HepG2 (cell line): Measurements from ENCODE around the gene SWSAP1. TPM values are rescaled to one million over a fixed set of nuclear protein-coding genes. Genes with fewer than 3 reads are reported as not detected.

Experiments used
- ATAC-seq: fragments of 200-7000 bp; cut with Tn5 transposase; 3 replicates; pipeline ENCODE4 v1.9.1; 2020; ENCODE audit warnings: mild to moderate bottlenecking, moderate library complexity
- BruUV-seq: library from RNA; stranded (reverse); fragments of 400-500 nt; replicated peaks from 2 replicates; lab custom pipeline; 2021; lab: Mats Ljungman, UMichigan
- CTCF ChIA-PET: fragments of 300-600 bp; formaldehyde crosslinking; extraction: SDS; loops from one replicate; lab custom pipeline; 2021; ENCODE audit warnings: low total read pairs, inconsistent platforms, low intra/inter-chr PET ratio; lab: Yijun Ruan, JAX
- POLR2A ChIA-PET: fragments of 350-600 bp; sonication (Branson Sonifier 250); formaldehyde crosslinking; loops from one replicate; lab custom pipeline; 2020; ENCODE audit warnings: antibody characterized with exemption, inconsistent platforms; lab: Yijun Ruan, JAX
- DNase-seq: peaks from one replicate; pipeline ENCODE4 v3.0.0-alpha.2; 2015; ENCODE audit warnings: low spot score
- FAIRE-seq: peaks from 3 replicates; lab custom pipeline; 2011; peaks lifted over from hg19 to GRCh38; lab: Jason Lieb, UNC
- H2AFZ ChIP-seq: one replicate; pipeline ENCODE4 v1.6.1; 2011; ENCODE audit warnings: low read length, inconsistent platforms
- H3K27ac ChIP-seq: fragments of 300-600 bp; 3 replicates; pipeline ENCODE4 v1.8.0; 2011; ENCODE audit warnings: mixed run types, mild to moderate bottlenecking, mixed read lengths, low read length, inconsistent platforms; ENCODE audit not compliant: insufficient read depth; ENCODE audit errors: extremely low read length
- H3K27me3 ChIP-seq, 2 experiments: fragments of 200-600 bp in 1 of 2; 2 replicates in 1 of 2; 3 replicates in 1 of 2; pipeline versions ENCODE4 v1.6.0 to v1.8.0; 2011; ENCODE audit warnings: low read length in 2 of 2, mild to moderate bottlenecking in 2 of 2, moderate library complexity in 2 of 2, inconsistent platforms in 1 of 2; ENCODE audit not compliant: insufficient read depth in 2 of 2, control insufficient read depth in 1 of 2
- H3K36me3 ChIP-seq, 2 experiments: fragments of 200-600 bp in 1 of 2; replicated peaks in 1 of 2; 2 replicates in 1 of 2; 3 replicates in 1 of 2; pipeline versions ENCODE4 v1.5.1 to v1.8.0; 2011; ENCODE audit warnings: low read length in 2 of 2, inconsistent platforms in 1 of 2; ENCODE audit not compliant: insufficient read depth in 2 of 2, control insufficient read depth in 1 of 2
- H3K4me1 ChIP-seq: 2 replicates; pipeline ENCODE4 v1.5.1; 2012; ENCODE audit warnings: low read length, inconsistent platforms; ENCODE audit not compliant: insufficient read depth
- H3K4me2 ChIP-seq: 2 replicates; pipeline ENCODE4 v1.6.0; 2011; ENCODE audit warnings: low read depth, low read length, inconsistent platforms
- H3K4me3 ChIP-seq, 3 experiments: fragments of 200-600 bp in 1 of 3; sonication (generic), shearing (Covaris generic) in 1 of 3; replicated peaks in 1 of 3; 2 replicates each; pipeline ENCODE4 v1.5.1; 2011 to 2016; ENCODE audit warnings: low read length in 3 of 3, inconsistent platforms in 2 of 3, low read depth in 2 of 3, mild to moderate bottlenecking in 2 of 3, control low read depth in 1 of 3, mixed read lengths in 1 of 3; ENCODE audit not compliant: insufficient read depth in 1 of 3
- H3K79me2 ChIP-seq: one replicate; pipeline ENCODE4 v1.6.1; 2011; ENCODE audit warnings: low read length, inconsistent platforms; ENCODE audit not compliant: insufficient read depth
- H3K9ac ChIP-seq: 2 replicates; pipeline ENCODE4 v1.6.0; 2011; ENCODE audit warnings: mild to moderate bottlenecking, low read depth, low read length, inconsistent platforms; ENCODE audit not compliant: insufficient read depth
- H3K9me3 ChIP-seq: 2 replicates; pipeline ENCODE4 v1.5.1; 2012; ENCODE audit warnings: mild to moderate bottlenecking, low read length
- H4K20me1 ChIP-seq: 2 replicates; pipeline ENCODE4 v1.6.0; 2011; ENCODE audit warnings: inconsistent platforms, mild to moderate bottlenecking, low read length, moderate library complexity; ENCODE audit not compliant: insufficient read depth
- DMAP1 ChIP-seq: IDR thresholded peaks from 2 replicates; pipeline ENCODE4 v1.6.1; 2016
- HNF4A ChIP-seq: sonication (generic); formaldehyde crosslinking; IDR thresholded peaks from 2 replicates; pipeline ENCODE4 v1.4.0; 2020; ENCODE audit warnings: missing genetic modification reagents
- LCORL ChIP-seq, 2 experiments: fragments of 450-650 bp in 1 of 2; sonication (generic) in 1 of 2; formaldehyde crosslinking in 1 of 2; IDR thresholded peaks; 2 replicates each; pipeline versions ENCODE4 v1.5.0 to v1.6.1; 2017 to 2020; ENCODE audit warnings: antibody characterized with exemption in 1 of 2, missing genetic modification reagents in 1 of 2
- MAF1 ChIP-seq: sonication (generic); formaldehyde crosslinking; IDR thresholded peaks from 2 replicates; pipeline ENCODE4 v1.5.0; 2020; ENCODE audit warnings: missing genetic modification reagents, borderline replicate concordance
- PATZ1 ChIP-seq: sonication (generic); formaldehyde crosslinking; IDR thresholded peaks from 2 replicates; pipeline ENCODE4 v1.4.0; 2020; ENCODE audit warnings: missing genetic modification reagents
- PLRG1 ChIP-seq: fragments of 450-650 bp; conservative IDR thresholded peaks from 2 replicates; pipeline ENCODE4 v1.6.1; 2016
- RARA ChIP-seq: IDR thresholded peaks from 2 replicates; pipeline ENCODE4 v1.6.1; 2016; ENCODE audit warnings: missing genetic modification reagents, missing compliant biosample characterization
- SIX4 ChIP-seq: sonication (generic); formaldehyde crosslinking; IDR thresholded peaks from 2 replicates; pipeline ENCODE4 v1.4.0; 2020; ENCODE audit warnings: missing genetic modification reagents
- SP5 ChIP-seq: IDR thresholded peaks from 2 replicates; pipeline ENCODE4 v1.6.1; 2016; ENCODE audit warnings: low read depth, borderline replicate concordance
- TBX2 ChIP-seq: sonication (generic); formaldehyde crosslinking; IDR thresholded peaks from 2 replicates; pipeline ENCODE4 v1.5.0; 2020; ENCODE audit warnings: missing genetic modification reagents, mild to moderate bottlenecking, borderline replicate concordance
- ZBTB1 ChIP-seq: sonication (generic); formaldehyde crosslinking; IDR thresholded peaks from 2 replicates; pipeline ENCODE4 v1.4.0; 2020; ENCODE audit warnings: missing genetic modification reagents, borderline replicate concordance
- ZBTB7A ChIP-seq: sonication (generic); formaldehyde crosslinking; IDR thresholded peaks from 2 replicates; pipeline ENCODE4 v1.8.0; 2022; ENCODE audit warnings: mild to moderate bottlenecking, missing genetic modification reagents
- ZFX ChIP-seq: sonication (generic); formaldehyde crosslinking; IDR thresholded peaks from 2 replicates; pipeline ENCODE4 v1.4.0; 2020; ENCODE audit warnings: mild to moderate bottlenecking, low read depth, missing genetic modification reagents, moderate library complexity
- ZNF451 ChIP-seq: sonication (generic); formaldehyde crosslinking; IDR thresholded peaks from 2 replicates; pipeline ENCODE4 v1.5.0; 2020; ENCODE audit warnings: mild to moderate bottlenecking, missing genetic modification reagents
- ZNF672 ChIP-seq: sonication (generic); formaldehyde crosslinking; IDR thresholded peaks from 2 replicates; pipeline ENCODE4 v1.8.1; 2022; ENCODE audit warnings: missing genetic modification reagents
- ZNF83 ChIP-seq: sonication (generic); formaldehyde crosslinking; IDR thresholded peaks from 2 replicates; pipeline ENCODE4 v1.4.0; 2020; ENCODE audit warnings: missing genetic modification reagents, mild to moderate bottlenecking, borderline replicate concordance
- ZNF878 ChIP-seq: sonication (generic); formaldehyde crosslinking; IDR thresholded peaks from 2 replicates; pipeline ENCODE4 v1.8.1; 2023; ENCODE audit warnings: mild to moderate bottlenecking, missing genetic modification reagents, moderate library complexity
- WGBS: methylation state at CpG from one replicate; pipeline ENCODE4 v1.1.6; 2017; ENCODE audit warnings: low lambda C conversion rate; 5-methylcytosine and 5-hydroxymethylcytosine counted together
- in situ Hi-C: cut with HindIII; loops from 2 replicates; pipeline ENCODE4 v1.10.0; 2017; ENCODE audit warnings: low pct_unique_long_range_greater_than_20kb; ENCODE audit not compliant: extremely low pct_ligation_motif_present
- intact Hi-C: fragments of 100-400 bp; cut with micrococcal nuclease; formaldehyde crosslinking; loops from one replicate; pipeline ENCODE4 v1.10.0; 2022; ENCODE audit not compliant: unreplicated experiment
- polyA plus RNA-seq, 8 experiments: library from polyadenylated mRNA; depleted of rRNA in 3 of 8; stranded (reverse) in 7 of 8; unstranded in 1 of 8; fragments of >200 nt; fragmentation: Illumina TruSeq in 4 of 8; extraction: Trizol in 4 of 8; gene quantifications; 2 replicates each; pipeline versions ENCODE4 v1.2.1 to v1.2.3, GENCODE V29; 2011 to 2016; ENCODE audit warnings: low read depth in 4 of 8, missing spikeins in 1 of 8, mixed read lengths in 1 of 8; ENCODE audit not compliant: insufficient read depth in 1 of 8
- total RNA-seq, 5 experiments: library from RNA; depleted of rRNA; stranded (reverse); fragments of >200 nt; fragmentation: Illumina TruSeq; extraction: Trizol; gene quantifications; 2 replicates each; pipeline ENCODE4 v1.2.3, GENCODE V29; 2016; ENCODE audit warnings: low read depth in 1 of 5
- TF ChIP-seq, protein P1 (sequence below): sonication (generic); IDR thresholded peaks from 2 replicates; pipeline ENCODE4 v1.6.1; 2016; ENCODE audit warnings: low read depth, borderline replicate concordance
- TF ChIP-seq, protein P2 (sequence below): sonication (generic); formaldehyde crosslinking; conservative IDR thresholded peaks from 2 replicates; pipeline ENCODE4 v1.4.0; 2020; ENCODE audit warnings: mild to moderate bottlenecking, missing genetic modification reagents, moderate library complexity

The SWSAP1 gene
- total and polyA plus RNA-seq, 2 of the 13 experiments (the other 11 are each of a cell fraction or from before 2014, with no cell fraction given) = 2.7 to 3.3 TPM

DNA sequence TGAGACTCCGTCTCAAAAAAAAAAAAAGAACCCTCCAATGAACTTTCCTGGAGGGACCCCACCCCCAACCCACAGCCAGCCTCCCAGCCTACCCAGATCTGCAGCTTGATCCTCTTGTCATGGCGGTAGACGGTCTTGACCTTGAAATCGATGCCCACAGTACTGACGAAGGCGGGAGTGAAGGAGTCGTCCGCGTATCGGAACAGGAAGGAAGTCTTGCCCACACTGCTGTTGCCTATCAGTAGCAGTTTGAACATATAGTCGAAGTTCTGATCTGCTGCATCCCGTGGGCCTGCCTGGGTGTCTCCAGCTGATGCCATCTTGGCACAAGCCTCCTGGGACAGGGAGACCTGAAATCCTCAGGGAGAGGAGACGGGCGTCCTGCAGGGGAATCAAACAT lies 37.4 kb upstream of the SWSAP1 start (continued):
- no peak for TF ChIP-seq LCORL (IDR thresholded peaks at IDR 0.05)
- no peak for TF ChIP-seq LCORL (CRISPR knock-in tag; IDR thresholded peaks at IDR 0.05)
- TF ChIP-seq SP5 (CRISPR knock-in tag) = no peak
- no peak for TF ChIP-seq ZNF878
- TF ChIP-seq ZNF83 (CRISPR knock-in tag) = no peak
- TF ChIP-seq ZNF451 (CRISPR knock-in tag) = no peak

DNA sequence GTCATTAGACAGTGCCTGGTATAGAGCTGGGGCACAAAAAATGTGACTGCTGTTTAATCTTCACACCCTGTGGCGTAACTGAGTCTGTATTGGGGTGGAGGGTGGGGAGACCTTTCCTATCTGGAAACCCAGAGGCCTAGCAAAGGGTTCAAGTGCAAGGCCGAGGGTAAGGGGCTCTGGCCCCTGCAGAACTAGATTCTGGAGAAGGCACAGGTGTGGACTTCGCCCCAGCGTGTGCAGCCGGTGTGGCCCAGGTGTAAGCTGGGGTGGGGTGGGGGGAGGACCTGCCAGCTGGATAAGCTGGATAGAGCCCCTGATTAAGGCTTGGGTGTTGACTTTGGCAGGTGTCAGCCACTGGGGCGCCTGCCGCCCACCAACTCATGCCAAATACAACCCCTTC lies 36.3 kb upstream of the SWSAP1 start:
- Histone ChIP-seq H3K9ac (peak overlapping the region; percentile 61; the same call in 1 of the 2 replicates), H3K36me3 (peaks cover 0 to 2% of the 10 kb centered on the region in 2 experiments; a peak in 1 of 5 replicates), H3K79me2 (no peaks in the 10 kb centered on the region), H3K4me3 (peak overlapping the region in 2 of 3 experiments; percentile 67 to 81; a peak in 3 of 6 replicates), H3K27ac (no peak overlapping the region), H3K4me2 (peak overlapping the region; percentile 97), H4K20me1 (no peaks in the 10 kb centered on the region), H3K9me3 (no peaks in the 10 kb centered on the region), H3K4me1 (peaks cover 22% of the 10 kb centered on the region), H2AFZ (no peak overlapping the region), H3K27me3 (no peaks in the 10 kb centered on the region)
- BruUV-seq = no TSS peak
- ChIA-PET POLR2A (interaction anchor here (1.3 to 2.7 kb wide), 2 partner anchors 8 to 37 kb away, joined by 4 to 17 read pairs; partner anchors contain the start of genes CCDC159, SWSAP1 and TMEM205), CTCF (no interaction called here)
- FAIRE-seq = no peak
- no peak for DNase-seq
- in situ Hi-C loops = no loop called here
- intact Hi-C loops = no loop called here
- ATAC-seq = peak; percentile 8; the same call in 1 of the 3 replicates
- 23% methylated on average over 5 of the region's 7 CpGs for WGBS
- TF ChIP-seq, protein P1, sequence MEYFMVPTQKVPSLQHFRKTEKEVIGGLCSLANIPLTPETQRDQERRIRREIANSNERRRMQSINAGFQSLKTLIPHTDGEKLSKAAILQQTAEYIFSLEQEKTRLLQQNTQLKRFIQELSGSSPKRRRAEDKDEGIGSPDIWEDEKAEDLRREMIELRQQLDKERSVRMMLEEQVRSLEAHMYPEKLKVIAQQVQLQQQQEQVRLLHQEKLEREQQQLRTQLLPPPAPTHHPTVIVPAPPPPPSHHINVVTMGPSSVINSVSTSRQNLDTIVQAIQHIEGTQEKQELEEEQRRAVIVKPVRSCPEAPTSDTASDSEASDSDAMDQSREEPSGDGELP = peak; percentile 56; the same call in 1 of the 2 replicates
- no peak for TF ChIP-seq PLRG1
- TF ChIP-seq TBX2 (CRISPR knock-in tag) = peak; percentile 35; the same call in 1 of the 2 replicates
- no peak for TF ChIP-seq DMAP1 (CRISPR knock-in tag)
- TF ChIP-seq HNF4A (CRISPR knock-in tag) = peak; percentile 45; the same call in 1 of the 2 replicates
- TF ChIP-seq ZNF672 = no peak
- 0 out of 2 replicates have a peak, but pooled peaks have one; percentile 9 for TF ChIP-seq RARA
- peak; percentile 76; the same call in 1 of the 2 replicates for TF ChIP-seq ZBTB7A (CRISPR knock-in tag)
- no peak for TF ChIP-seq ZBTB1 (CRISPR knock-in tag)
- no peak for TF ChIP-seq ZFX (CRISPR knock-in tag)
- TF ChIP-seq MAF1 (CRISPR knock-in tag) = no peak
- no peak for TF ChIP-seq SIX4 (CRISPR knock-in tag)
- TF ChIP-seq PATZ1 = 0 out of 2 replicates have a peak, but pooled peaks have one; percentile 52
- TF ChIP-seq, protein P2, sequence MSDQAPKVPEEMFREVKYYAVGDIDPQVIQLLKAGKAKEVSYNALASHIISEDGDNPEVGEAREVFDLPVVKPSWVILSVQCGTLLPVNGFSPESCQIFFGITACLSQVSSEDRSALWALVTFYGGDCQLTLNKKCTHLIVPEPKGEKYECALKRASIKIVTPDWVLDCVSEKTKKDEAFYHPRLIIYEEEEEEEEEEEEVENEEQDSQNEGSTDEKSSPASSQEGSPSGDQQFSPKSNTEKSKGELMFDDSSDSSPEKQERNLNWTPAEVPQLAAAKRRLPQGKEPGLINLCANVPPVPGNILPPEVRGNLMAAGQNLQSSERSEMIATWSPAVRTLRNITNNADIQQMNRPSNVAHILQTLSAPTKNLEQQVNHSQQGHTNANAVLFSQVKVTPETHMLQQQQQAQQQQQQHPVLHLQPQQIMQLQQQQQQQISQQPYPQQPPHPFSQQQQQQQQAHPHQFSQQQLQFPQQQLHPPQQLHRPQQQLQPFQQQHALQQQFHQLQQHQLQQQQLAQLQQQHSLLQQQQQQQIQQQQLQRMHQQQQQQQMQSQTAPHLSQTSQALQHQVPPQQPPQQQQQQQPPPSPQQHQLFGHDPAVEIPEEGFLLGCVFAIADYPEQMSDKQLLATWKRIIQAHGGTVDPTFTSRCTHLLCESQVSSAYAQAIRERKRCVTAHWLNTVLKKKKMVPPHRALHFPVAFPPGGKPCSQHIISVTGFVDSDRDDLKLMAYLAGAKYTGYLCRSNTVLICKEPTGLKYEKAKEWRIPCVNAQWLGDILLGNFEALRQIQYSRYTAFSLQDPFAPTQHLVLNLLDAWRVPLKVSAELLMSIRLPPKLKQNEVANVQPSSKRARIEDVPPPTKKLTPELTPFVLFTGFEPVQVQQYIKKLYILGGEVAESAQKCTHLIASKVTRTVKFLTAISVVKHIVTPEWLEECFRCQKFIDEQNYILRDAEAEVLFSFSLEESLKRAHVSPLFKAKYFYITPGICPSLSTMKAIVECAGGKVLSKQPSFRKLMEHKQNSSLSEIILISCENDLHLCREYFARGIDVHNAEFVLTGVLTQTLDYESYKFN = 0 out of 2 replicates have a peak, but pooled peaks have one; percentile 24
